Activated CD4-positive, alpha-beta memory T cell treated with anti-CD3 and anti-CD28 coated beads for 36 hours (primary cell): ENCODE data around the gene DUOX1. TPM values are rescaled to one million over a fixed set of nuclear protein-coding genes. Genes with fewer than 3 reads are reported as not detected.
A peak's percentile ranks its signal among the peaks of the same experiment; 100 is the strongest.
"Not testable (repeated sequence)": the region's sequence is repeated elsewhere in the genome, so short reads cannot be mapped to it uniquely, and the experiment has no call there.

Source experiments
- CTCF ChIA-PET: fragments of 350-600 bp; sonication (Branson Sonifier 250); formaldehyde crosslinking; loops from one replicate; lab custom pipeline; 2021; ENCODE audit warnings: antibody characterized with exemption, inconsistent platforms; lab: Charles Lee
- POLR2A ChIA-PET: fragments of 350-600 bp; sonication (Branson Sonifier 250); formaldehyde crosslinking; loops from one replicate; lab custom pipeline; 2021; ENCODE audit warnings: antibody characterized with exemption; lab: Charles Lee
- DNase-seq: peaks from one replicate; pipeline ENCODE4 v3.0.0-alpha.2; 2020
- H3K27ac Mint-ChIP-seq: one replicate; pipeline ENCODE4 v1.8.0; 2021; ENCODE audit warnings: mixed read lengths
- H3K27me3 Mint-ChIP-seq: one replicate; pipeline ENCODE4 v1.8.0; 2021; ENCODE audit warnings: mixed read lengths
- H3K36me3 Mint-ChIP-seq: one replicate; pipeline ENCODE4 v1.8.0; 2021; ENCODE audit warnings: mixed read lengths
- H3K4me1 Mint-ChIP-seq: one replicate; pipeline ENCODE4 v1.8.0; 2021; ENCODE audit warnings: low read depth, mixed read lengths
- H3K4me3 Mint-ChIP-seq: one replicate; pipeline ENCODE4 v1.8.0; 2021; ENCODE audit warnings: mild to moderate bottlenecking, mixed read lengths
- H3K9me3 Mint-ChIP-seq: one replicate; pipeline ENCODE4 v1.8.0; 2021; ENCODE audit warnings: mixed read lengths
- intact Hi-C: fragments of 100-400 bp; cut with micrococcal nuclease; formaldehyde crosslinking; loops from one replicate; pipeline ENCODE4 v1.15.1; 2023
- total RNA-seq, 2 experiments: library from RNA; stranded (reverse); gene quantifications; one replicate each; pipeline ENCODE4 v1.2.3, GENCODE V29; 2021

DUOX1 gene
- total RNA-seq, 2 experiments from 2014 or later = 0.51 to 0.74 TPM

- H3K4me1 Mint-ChIP-seq = no peaks in the 10 kb centered on the region
- CTCF ChIA-PET = interaction anchor here (0.6 to 7.9 kb wide), 2 partner anchors 10 to 828 kb away, joined by 4 to 65 read pairs; no protein-coding TSS in a partner anchor
- no peak overlapping the region for H3K4me3 Mint-ChIP-seq
- H3K9me3 Mint-ChIP-seq = no peaks in the 10 kb centered on the region
- H3K27ac Mint-ChIP-seq = no peak overlapping the region
- intact Hi-C loops = loop anchor here (5.0 kb wide), 2 partner anchors 273 to 328 kb away; a partner anchor contains a TSS
- no peak for DNase-seq
- POLR2A ChIA-PET = no interaction called here
- peaks cover 48% of the 10 kb centered on the region for H3K27me3 Mint-ChIP-seq
- no peaks in the 10 kb centered on the region for H3K36me3 Mint-ChIP-seq
These were observed 689 bp upstream of the DUOX1 start for GRCh38 chr15:45128971-45129639.

GRCh38 chr15:45130291-45131000 is 652 bp downstream of the DUOX1 start:
- CTCF ChIA-PET = interaction anchor here (1.2 to 7.9 kb wide), 3 partner anchors 11 to 32 kb away, joined by 3 to 65 read pairs (median 4); no protein-coding TSS in a partner anchor
- no peak overlapping the region for H3K27ac Mint-ChIP-seq
- POLR2A ChIA-PET = no interaction called here
- intact Hi-C loops = no loop called here
- H3K36me3 Mint-ChIP-seq = no peaks in the 10 kb centered on the region
- H3K27me3 Mint-ChIP-seq = peaks cover 50% of the 10 kb centered on the region
- no peak for DNase-seq
- peaks cover 5% of the 10 kb centered on the region for H3K4me1 Mint-ChIP-seq
- H3K4me3 Mint-ChIP-seq = no peak overlapping the region
- no peaks in the 10 kb centered on the region for H3K9me3 Mint-ChIP-seq

- H3K9me3 Mint-ChIP-seq = no peaks in the 10 kb centered on the region
- POLR2A ChIA-PET = no interaction called here
- H3K27me3 Mint-ChIP-seq = peaks cover 46% of the 10 kb centered on the region
- H3K36me3 Mint-ChIP-seq = no peaks in the 10 kb centered on the region
- no peak for DNase-seq
- CTCF ChIA-PET = interaction anchor here (1.2 to 7.9 kb wide), 2 partner anchors 12 to 31 kb away, joined by 4 to 65 read pairs; no protein-coding TSS in a partner anchor
- intact Hi-C loops = no loop called here
- H3K4me1 Mint-ChIP-seq = peaks cover 10% of the 10 kb centered on the region
- H3K27ac Mint-ChIP-seq = no peak overlapping the region
- H3K4me3 Mint-ChIP-seq = no peak overlapping the region
These were observed 1.7 kb downstream of the DUOX1 start for GRCh38 chr15:45131510-45131909.

GRCh38 chr15:45132844-45133560 is 3.2 kb downstream of the DUOX1 start:
- no peak overlapping the region for H3K4me3 Mint-ChIP-seq
- no peak for DNase-seq
- H3K9me3 Mint-ChIP-seq = no peaks in the 10 kb centered on the region
- POLR2A ChIA-PET = interaction anchor here (0.5 to 1.3 kb wide), 2 partner anchors 31 to 806 kb away, joined by 3 read pairs; no protein-coding TSS in a partner anchor
- no peaks in the 10 kb centered on the region for H3K36me3 Mint-ChIP-seq
- intact Hi-C loops = loop anchor here (2.0 kb wide), 1 partner anchor 14 kb away; no protein-coding TSS in a partner anchor
- CTCF ChIA-PET = interaction anchor here (0.8 to 7.9 kb wide), 3 partner anchors 10 to 17 kb away, joined by 3 to 65 read pairs (median 3); no protein-coding TSS in a partner anchor
- peaks cover 43% of the 10 kb centered on the region for H3K27me3 Mint-ChIP-seq
- peaks cover 12% of the 10 kb centered on the region for H3K4me1 Mint-ChIP-seq
- H3K27ac Mint-ChIP-seq = no peak overlapping the region

GRCh38 chr15:45133561-45133920 is 3.7 kb downstream of the DUOX1 start:
- intact Hi-C loops = loop anchor here (2.0 kb wide), 1 partner anchor 15 kb away; no protein-coding TSS in a partner anchor
- no peaks in the 10 kb centered on the region for H3K9me3 Mint-ChIP-seq
- CTCF ChIA-PET = interaction anchor here (1.4 to 7.9 kb wide), 2 partner anchors 11 to 14 kb away, joined by 3 to 65 read pairs; no protein-coding TSS in a partner anchor
- no peak for DNase-seq
- POLR2A ChIA-PET = interaction anchor here (0.5 to 1.3 kb wide), 2 partner anchors 30 to 807 kb away, joined by 3 read pairs; no protein-coding TSS in a partner anchor
- H3K27me3 Mint-ChIP-seq = peaks cover 39% of the 10 kb centered on the region
- peaks cover 12% of the 10 kb centered on the region for H3K4me1 Mint-ChIP-seq
- H3K36me3 Mint-ChIP-seq = no peaks in the 10 kb centered on the region
- no peak overlapping the region for H3K27ac Mint-ChIP-seq
- H3K4me3 Mint-ChIP-seq = no peak overlapping the region

- H3K36me3 Mint-ChIP-seq = no peaks in the 10 kb centered on the region
- H3K4me1 Mint-ChIP-seq = peaks cover 12% of the 10 kb centered on the region
- H3K27me3 Mint-ChIP-seq = peaks cover 34% of the 10 kb centered on the region
- no peak overlapping the region for H3K27ac Mint-ChIP-seq
- intact Hi-C loops = no loop called here
- no peak for DNase-seq
- POLR2A ChIA-PET = interaction anchor here (1.3 kb wide), 1 partner anchor 29 kb away, joined by 3 read pairs; no protein-coding TSS in a partner anchor
- no peak overlapping the region for H3K4me3 Mint-ChIP-seq
- no peaks in the 10 kb centered on the region for H3K9me3 Mint-ChIP-seq
- CTCF ChIA-PET = interaction anchor here (7.9 kb wide), 1 partner anchor 14 kb away, joined by 65 read pairs; no protein-coding TSS in a partner anchor
These were observed 4.3 kb downstream of the DUOX1 start for GRCh38 chr15:45134046-45134445.

GRCh38 chr15:45134682-45135604 is 5.1 kb downstream of the DUOX1 start:
- ChIA-PET POLR2A (no interaction called here), CTCF (interaction anchor here (0.7 to 7.9 kb wide), 5 partner anchors 8 to 320 kb away, joined by 3 to 65 read pairs (median 3); no protein-coding TSS in a partner anchor)
- peaks cover 33% of the 10 kb centered on the region for H3K27me3 Mint-ChIP-seq
- H3K36me3 Mint-ChIP-seq = no peaks in the 10 kb centered on the region
- no peak overlapping the region for H3K27ac Mint-ChIP-seq
- intact Hi-C loops = no loop called here
- peak overlapping the region; percentile 49 for H3K4me3 Mint-ChIP-seq
- DNase-seq = peak; percentile 43
- H3K9me3 Mint-ChIP-seq = no peaks in the 10 kb centered on the region
- H3K4me1 Mint-ChIP-seq = peaks cover 12% of the 10 kb centered on the region

- H3K4me1 Mint-ChIP-seq = peaks cover 12% of the 10 kb centered on the region
- H3K27ac Mint-ChIP-seq, POLR2A ChIA-PET, H3K36me3 Mint-ChIP-seq, DNase-seq, H3K9me3 Mint-ChIP-seq, intact Hi-C loops: not testable (repeated sequence)
- peaks cover 28% of the 10 kb centered on the region for H3K27me3 Mint-ChIP-seq
- H3K4me3 Mint-ChIP-seq = peak overlapping the region; percentile 16
- CTCF ChIA-PET = interaction anchor here (1.0 to 7.9 kb wide), 3 partner anchors 16 to 87 kb away, joined by 3 to 65 read pairs (median 3); no protein-coding TSS in a partner anchor
These were observed 6.0 kb downstream of the DUOX1 start for GRCh38 chr15:45135705-45136377.

- intact Hi-C loops = no loop called here
- H3K4me3 Mint-ChIP-seq = peak overlapping the region; percentile 16
- H3K27ac Mint-ChIP-seq = no peak overlapping the region
- peaks cover 28% of the 10 kb centered on the region for H3K27me3 Mint-ChIP-seq
- no peaks in the 10 kb centered on the region for H3K36me3 Mint-ChIP-seq
- ChIA-PET POLR2A (no interaction called here), CTCF (interaction anchor here (1.0 to 7.9 kb wide), 2 partner anchors 17 to 86 kb away, joined by 3 to 65 read pairs; no protein-coding TSS in a partner anchor)
- peaks cover 12% of the 10 kb centered on the region for H3K4me1 Mint-ChIP-seq
- DNase-seq = no peak
- no peaks in the 10 kb centered on the region for H3K9me3 Mint-ChIP-seq
These were observed 6.6 kb downstream of the DUOX1 start for GRCh38 chr15:45136378-45136764.

- H3K36me3 Mint-ChIP-seq = no peaks in the 10 kb centered on the region
- intact Hi-C loops = no loop called here
- CTCF ChIA-PET = interaction anchor here (0.6 to 1.9 kb wide), 5 partner anchors 9 to 25 kb away, joined by 3 to 7 read pairs (median 4); no protein-coding TSS in a partner anchor
These were observed 7.9 kb downstream of the DUOX1 start for GRCh38 chr15:45137703-45138102.

More at GRCh38 chr15:45137703-45138102, 7.9 kb downstream of the DUOX1 start:
- POLR2A ChIA-PET = interaction anchor here (0.6 kb wide), 2 partner anchors 24 to 27 kb away, joined by 3 to 4 read pairs; no protein-coding TSS in a partner anchor
- no peak for DNase-seq
- peaks cover 26% of the 10 kb centered on the region for H3K27me3 Mint-ChIP-seq
- no peak overlapping the region for H3K27ac Mint-ChIP-seq
- peaks cover 12% of the 10 kb centered on the region for H3K4me1 Mint-ChIP-seq
- no peaks in the 10 kb centered on the region for H3K9me3 Mint-ChIP-seq
- H3K4me3 Mint-ChIP-seq = no peak overlapping the region
